AG09309 (cell line): ENCODE results near the gene POMZP3.
"Not testable (repeated sequence)": the region's sequence is repeated elsewhere in the genome, so short reads cannot be mapped to it uniquely, and the experiment has no call there.

Source experiments
- DNase-seq: peaks from one replicate; pipeline ENCODE4 v3.0.0-alpha.2; 2010; ENCODE audit warnings: low read depth
- H3K4me3 ChIP-seq: 2 replicates; pipeline ENCODE4 v1.5.1; 2011; ENCODE audit warnings: mild to moderate bottlenecking, low read depth, low read length, moderate library complexity; ENCODE audit not compliant: control insufficient read depth

POMZP3 gene

GRCh38 chr7:76598590-76599264 lies 28.4 kb downstream of the POMZP3 start:
- H3K4me3 ChIP-seq, DNase-seq: not testable (repeated sequence)

- not testable (repeated sequence) for DNase-seq, H3K4me3 ChIP-seq
Measured at GRCh38 chr7:76597288-76597687, 29.8 kb downstream of the POMZP3 start.

- H3K4me3 ChIP-seq, DNase-seq: not testable (repeated sequence)
Measured at GRCh38 chr7:76592694-76593093, 34.4 kb downstream of the POMZP3 start.

GRCh38 chr7:76591602-76592304 lies 35.3 kb downstream of the POMZP3 start:
- DNase-seq, H3K4me3 ChIP-seq: not testable (repeated sequence)

- not testable (repeated sequence) for H3K4me3 ChIP-seq, DNase-seq
Measured at GRCh38 chr7:76591033-76591432, 36.0 kb downstream of the POMZP3 start.

GRCh38 chr7:76588586-76588985 lies 38.5 kb downstream of the POMZP3 start:
- H3K4me3 ChIP-seq, DNase-seq: not testable (repeated sequence)

- H3K4me3 ChIP-seq, DNase-seq: not testable (repeated sequence)
Measured at GRCh38 chr7:76586585-76587315, 40.3 kb downstream of the POMZP3 start.

GRCh38 chr7:76583636-76584281 lies 43.3 kb downstream of the POMZP3 start:
- not testable (repeated sequence) for H3K4me3 ChIP-seq
- DNase-seq = peak; percentile 51

- peak; percentile 67 for DNase-seq
- H3K4me3 ChIP-seq = not testable (repeated sequence)
Measured at GRCh38 chr7:76582848-76583631, 44.0 kb downstream of the POMZP3 start.

- DNase-seq, H3K4me3 ChIP-seq: not testable (repeated sequence)
Measured at GRCh38 chr7:76575919-76576655, 51.0 kb downstream of the POMZP3 start.

GRCh38 chr7:76575431-76575830 lies 51.6 kb downstream of the POMZP3 start:
- not testable (repeated sequence) for H3K4me3 ChIP-seq, DNase-seq

- H3K4me3 ChIP-seq, DNase-seq: not testable (repeated sequence)
Measured at GRCh38 chr7:76572296-76572695, 54.8 kb downstream of the POMZP3 start.

- peak; percentile 10 for DNase-seq
- H3K4me3 ChIP-seq = not testable (repeated sequence)
Measured at GRCh38 chr7:76570324-76570775, 56.7 kb downstream of the POMZP3 start.

GRCh38 chr7:76568742-76569141 lies 58.3 kb downstream of the POMZP3 start:
- not testable (repeated sequence) for DNase-seq, H3K4me3 ChIP-seq

GRCh38 chr7:76567753-76568152 lies 59.3 kb downstream of the POMZP3 start:
- H3K4me3 ChIP-seq, DNase-seq: not testable (repeated sequence)

- not testable (repeated sequence) for H3K4me3 ChIP-seq, DNase-seq
Measured at GRCh38 chr7:76567311-76567710, 59.8 kb downstream of the POMZP3 start.

- H3K4me3 ChIP-seq, DNase-seq: not testable (repeated sequence)
Measured at GRCh38 chr7:76565001-76565400, 62.1 kb downstream of the POMZP3 start.
